Heart left ventricle (tissue), 16 donors: ENCODE results near the gene VSIG10. TPM values are rescaled to one million over a fixed set of nuclear protein-coding genes. Genes with fewer than 3 reads are reported as not detected.

Experiments used
- ATAC-seq, 4 donors: fragments of 200-7000 bp; cut with Tn5 transposase; one replicate each; pipeline ENCODE4 v1.9.1; 2020 to 2022; ENCODE audit warnings: moderate library complexity in 4 of 4, mild to moderate bottlenecking in 3 of 4, moderate number of reproducible peaks in 1 of 4
- DNase-seq, 5 donors: peaks; one replicate each; pipeline ENCODE4 v3.0.0-alpha.2; 2020
- H3K27ac ChIP-seq, 12 donors: fragments of 200-600 bp; sonication (generic) in 4 of 12; one replicate each; pipeline versions ENCODE4 v1.5.0 to v1.8.0; 2016 to 2022; ENCODE audit warnings: mild to moderate bottlenecking in 2 of 12
- H3K27me3 ChIP-seq, 9 donors: fragments of 200-600 bp; sonication (generic) in 2 of 9; one replicate each; pipeline versions ENCODE4 v1.5.1 to v1.8.0; 2016 to 2022; ENCODE audit warnings: mild to moderate bottlenecking in 3 of 9
- H3K36me3 ChIP-seq, 9 donors: fragments of 200-600 bp; sonication (generic) in 2 of 9; one replicate each; pipeline versions ENCODE4 v1.5.0 to v1.8.0; 2018 to 2022; ENCODE audit warnings: mild to moderate bottlenecking in 2 of 9
- H3K4me1 ChIP-seq, 12 donors: fragments of 200-600 bp; sonication (generic) in 4 of 12; one replicate each; pipeline versions ENCODE4 v1.5.0 to v1.8.0; 2016 to 2022; ENCODE audit warnings: mild to moderate bottlenecking in 3 of 12
- H3K4me3 ChIP-seq, 12 donors: fragments of 200-600 bp; sonication (generic) in 4 of 12; one replicate each; pipeline versions ENCODE4 v1.5.0 to v1.8.0; 2017 to 2022; ENCODE audit warnings: mild to moderate bottlenecking in 9 of 12, moderate library complexity in 4 of 12
- H3K9me3 ChIP-seq, 12 donors: fragments of 200-600 bp; sonication (generic) in 4 of 12; one replicate each; pipeline versions ENCODE4 v1.5.0 to v1.8.0; 2016 to 2022; ENCODE audit warnings: mild to moderate bottlenecking in 1 of 12
- CTCF ChIP-seq, 12 donors: fragments of 200-600 bp; sonication (generic) in 4 of 12; IDR thresholded peaks; one replicate each; pipeline versions ENCODE4 v1.5.0 to v1.8.0; 2018 to 2022; ENCODE audit warnings: antibody characterized with exemption in 12 of 12, mild to moderate bottlenecking in 5 of 12
- POLR2A ChIP-seq, 2 donors: fragments of 450-650 bp; IDR thresholded peaks; one replicate each; pipeline ENCODE4 v1.6.1; 2017; ENCODE audit warnings: antibody characterized with exemption in 2 of 2, mild to moderate bottlenecking in 2 of 2, moderate library complexity in 2 of 2
- WGBS, 4 donors: extraction: QIAGEN DNeasy Blood & Tissue Kit in 2 of 4; methylation state at CpG; one replicate each; pipeline versions ENCODE4 v1.1.5 to v1.1.7; 2013 to 2018; 5-methylcytosine and 5-hydroxymethylcytosine counted together
- intact Hi-C, 10 donors: fragments of 100-400 bp; cut with DNase I; formaldehyde crosslinking; loops; one replicate each; pipeline versions ENCODE4 v1.11.1 to v1.14.2; 2022
- polyA plus RNA-seq, 2 donors: library from polyadenylated mRNA; stranded (reverse); fragments of 200-250 nt; gene quantifications; one replicate each; pipeline ENCODE4 v1.2.3, GENCODE V29; 2013
- total RNA-seq, 9 donors: library from RNA; depleted of rRNA in 2 of 9; stranded (reverse); fragments of >200 nt in 2 of 9; fragmentation: NEBNext Ultra II Directional in 3 of 9; extraction: Animal tissue kit (Norgen Biotek cat#: 25700) in 3 of 9; gene quantifications; one replicate each; pipeline versions ENCODE4 v1.1.0 to v1.2.4, GENCODE V29; 2016 to 2023
- donor health status: ischemic (EF 13 %, LVEDD 7.1; RV severe dilation, severe dysfunction).
- donor health status: healthy with polysubstance abuse.
- donor health status: DM: no; HTN: yes; CAD: no.
- donor health status: DM: no; HTN: no; CAD: no.
- donor health status: ischemic (EF 25% LVEDD 6.9; RV normal size, moderate dysfunction).
- donor health status: ischemic (EF 25% LVEDD 5.7; RV mildly dilated, moderate dysfunction).
- donor health status: healthy.
- donor health status: DM: yes; HTN: yes; CAD: no.
- donor health status: ischemic (EF 35%, LVEDD 5.7; RV mildly dilated, moderate dysfunction).
- donor health status: nonischemic (EF 11% LVEDD 7.7; RV severe dilation, severe dysfunction).
- donor health status: DM: yes; HTN: yes; CAD: no.
- donor health status: PGD.
- donor health status: ischemic (EF 29% LVEDD 5.4; RV normal size, mild dysfunction).
- donor health status: nonischemic (EF 23%, LVEDD 6.1; RV moderate dilation, normal function).

The VSIG10 gene
- total and polyA plus RNA-seq, 11 donors: 6.3 to 17.7 (median 10.7) TPM

- Histone ChIP-seq H3K4me1 (no peaks in the 10 kb centered on the region), H3K4me3 (no peak overlapping the region), H3K9me3 (peaks cover 0 to 11% (median 0%) of the 10 kb centered on the region in 12 donors), H3K36me3 (peaks cover 0 to 26% (median 10%) of the 10 kb centered on the region in 9 donors), H3K27ac (no peak overlapping the region), H3K27me3 (no peaks in the 10 kb centered on the region)
- intact Hi-C loops: no loop called here
- no peak for TF ChIP-seq CTCF (IDR thresholded peaks at IDR 0.05)
- no peak for TF ChIP-seq POLR2A (IDR thresholded peaks at IDR 0.05)
- DNase-seq (no peak), ATAC-seq (no peak)
- 81 to 89% (median 88%) methylated on average over 3 to 4 of the region's 4 CpGs for WGBS, 4 donors
These were observed 30.0 kb downstream of the VSIG10 start for GRCh38 chr12:118073768-118074167.

GRCh38 chr12:118070650-118071049, 33.2 kb downstream of the VSIG10 start:
- Histone ChIP-seq H3K27me3 (no peaks in the 10 kb centered on the region), H3K27ac (no peak overlapping the region), H3K36me3 (peaks cover 0 to 16% (median 5%) of the 10 kb centered on the region in 9 donors), H3K9me3 (no peaks in the 10 kb centered on the region), H3K4me3 (no peak overlapping the region), H3K4me1 (peaks cover 0 to 3% (median 0%) of the 10 kb centered on the region in 12 donors)
- ATAC-seq: no peak
- WGBS, 4 donors: 81 to 92% (median 88%) methylated on average over 3 of the region's 3 CpGs
- intact Hi-C loops: no loop called here
- TF ChIP-seq POLR2A (IDR thresholded peaks at IDR 0.05) (no peak), CTCF (IDR thresholded peaks at IDR 0.05) (no peak)
- DNase-seq: no peak

GRCh38 chr12:118068445-118068844, 35.4 kb downstream of the VSIG10 start:
- no peak for DNase-seq
- no peaks in the 10 kb centered on the region for H3K9me3 ChIP-seq
- H3K27me3 ChIP-seq: no peaks in the 10 kb centered on the region
- no peak overlapping the region for H3K4me3 ChIP-seq
- no peak for ATAC-seq
- H3K36me3 ChIP-seq: peaks cover 0 to 16% (median 5%) of the 10 kb centered on the region in 9 donors
- TF ChIP-seq POLR2A (IDR thresholded peaks at IDR 0.05) (no peak), CTCF (IDR thresholded peaks at IDR 0.05) (no peak)
- WGBS, 4 donors: 89 to 93% (median 91%) methylated on average over 2 of the region's 2 CpGs
- intact Hi-C loops: loop anchor here in 1 of 10 donors (5.0 kb wide), 1 partner anchor 34 kb away; the partner anchor contains the start of gene VSIG10
- H3K27ac ChIP-seq: no peak overlapping the region
- peaks cover 0 to 23% (median 0%) of the 10 kb centered on the region in 12 donors for H3K4me1 ChIP-seq

- H3K4me3 ChIP-seq: peak overlapping the region in 2 of 12 donors; percentile 4 to 24
- ATAC-seq (no peak), DNase-seq (no peak)
- peak overlapping the region in 1 of 12 donors; percentile 50 for H3K27ac ChIP-seq
- H3K27me3 ChIP-seq: no peaks in the 10 kb centered on the region
- peaks cover 0 to 34% (median 7%) of the 10 kb centered on the region in 12 donors for H3K4me1 ChIP-seq
- intact Hi-C loops: loop anchor here in 1 of 10 donors (5.0 kb wide), 1 partner anchor 37 kb away; the partner anchor contains the start of gene VSIG10
- no peaks in the 10 kb centered on the region for H3K9me3 ChIP-seq
- peaks cover 0 to 6% (median 0%) of the 10 kb centered on the region in 9 donors for H3K36me3 ChIP-seq
- no peak for TF ChIP-seq POLR2A (IDR thresholded peaks at IDR 0.05)
- TF ChIP-seq CTCF (IDR thresholded peaks at IDR 0.05): no peak
- WGBS, 4 donors: 73 to 87% (median 84%) methylated on average over 1 of the region's 1 CpG
These were observed 38.4 kb downstream of the VSIG10 start for GRCh38 chr12:118065380-118065779.
